Neural cell (in vitro differentiated cells): ENCODE measurements around the gene LARGE1. TPM values are rescaled to one million over a fixed set of nuclear protein-coding genes. Genes with fewer than 3 reads are reported as not detected.

Experiments
- H2AFZ ChIP-seq: fragments of 200-600, 300-800 bp; sonication (generic), shearing (Covaris generic); 2 replicates; pipeline ENCODE4 v1.6.0; 2014; ENCODE audit warnings: low read depth, mild to moderate bottlenecking, antibody characterized with exemption, low read length, moderate library complexity
- H3F3A ChIP-seq: fragments of 200-600 bp; shearing (Covaris generic); 2 replicates; pipeline ENCODE4 v1.6.1; 2016; ENCODE audit warnings: mild to moderate bottlenecking, moderate library complexity, mixed read lengths, antibody characterized with exemption, low read length; ENCODE audit not compliant: insufficient read depth, poor library complexity, severe bottlenecking
- H3K27ac ChIP-seq: fragments of 200-600, 300-800 bp; sonication (generic), shearing (Covaris generic); 2 replicates; pipeline ENCODE4 v1.5.1; 2014; ENCODE audit warnings: mild to moderate bottlenecking, low read length, moderate library complexity
- H3K27me3 ChIP-seq: fragments of 300-800, 200-600 bp; sonication (generic), shearing (Covaris generic); 2 replicates; pipeline ENCODE4 v1.6.0; 2014; ENCODE audit warnings: mild to moderate bottlenecking, low read depth, low read length, moderate library complexity; ENCODE audit not compliant: insufficient read depth
- H3K36me3 ChIP-seq: fragments of 300-800, 200-600 bp; sonication (generic), shearing (Covaris generic); 2 replicates; pipeline ENCODE4 v1.5.1; 2014; ENCODE audit warnings: mild to moderate bottlenecking, antibody characterized with exemption, low read length, moderate library complexity; ENCODE audit not compliant: insufficient read depth
- H3K4me2 ChIP-seq: fragments of 300-800, 200-600 bp; sonication (generic), shearing (Covaris generic); 2 replicates; pipeline ENCODE4 v1.6.0; 2014; ENCODE audit warnings: mild to moderate bottlenecking, low read length
- H3K4me3 ChIP-seq: fragments of 300-800, 200-600 bp; sonication (generic), shearing (Covaris generic); 2 replicates; pipeline ENCODE4 v1.5.1; 2014; ENCODE audit warnings: mild to moderate bottlenecking, low read length, moderate library complexity
- H3K79me2 ChIP-seq: fragments of 200-600 bp; shearing (Covaris generic); replicated peaks from 2 replicates; pipeline ENCODE4 v1.6.0; 2014; ENCODE audit warnings: mild to moderate bottlenecking, low read length, moderate library complexity; ENCODE audit not compliant: insufficient read depth
- H3K9ac ChIP-seq: fragments of 300-800, 200-600 bp; sonication (generic), shearing (Covaris generic); 2 replicates; pipeline ENCODE4 v1.6.1; 2016; ENCODE audit warnings: mild to moderate bottlenecking, low read length, mixed read lengths
- H3K9me2 ChIP-seq: fragments of 200-600 bp; shearing (Covaris generic); 2 replicates; pipeline ENCODE4 v1.6.1; 2016; ENCODE audit warnings: mild to moderate bottlenecking, low read length, mixed read lengths; ENCODE audit not compliant: insufficient read depth
- H3K9me3 ChIP-seq: fragments of 200-600, 300-800 bp; sonication (generic), shearing (Covaris generic); 2 replicates; pipeline ENCODE4 v1.6.1; 2016; ENCODE audit warnings: mild to moderate bottlenecking, mixed run types, low read length, moderate library complexity, mixed read lengths
- H4K20me1 ChIP-seq: fragments of 200-600 bp; shearing (Covaris generic); 2 replicates; pipeline ENCODE4 v1.6.1; 2016; ENCODE audit warnings: mild to moderate bottlenecking, mixed run types; ENCODE audit not compliant: insufficient read depth
- EP300 ChIP-seq: fragments of 450-650 bp; conservative IDR thresholded peaks from 2 replicates; pipeline ENCODE4 v1.6.1; 2014; ENCODE audit warnings: antibody characterized with exemption, mild to moderate bottlenecking, moderate library complexity; ENCODE audit not compliant: poor library complexity, severe bottlenecking
- EZH2 ChIP-seq: fragments of 200-600, 300-800 bp; shearing (Covaris generic), sonication (generic); IDR thresholded peaks from 2 replicates; pipeline ENCODE4 v1.6.1; 2014; ENCODE audit warnings: antibody characterized with exemption, low read length, borderline replicate concordance, mild to moderate bottlenecking; ENCODE audit not compliant: insufficient read depth, poor library complexity, severe bottlenecking
- MXI1 ChIP-seq: fragments of 450-650 bp; conservative IDR thresholded peaks from 2 replicates; pipeline ENCODE4 v1.6.1; 2014; ENCODE audit warnings: antibody characterized with exemption, mild to moderate bottlenecking; ENCODE audit not compliant: poor library complexity, severe bottlenecking
- POLR2AphosphoS5 ChIP-seq: IDR thresholded peaks from 2 replicates; pipeline ENCODE4 v1.6.1; 2012
- RAD21 ChIP-seq: fragments of 450-650 bp; conservative IDR thresholded peaks from 2 replicates; pipeline ENCODE4 v1.6.1; 2014; ENCODE audit warnings: antibody characterized with exemption, mild to moderate bottlenecking, moderate library complexity
- SMC3 ChIP-seq: fragments of 450-650 bp; conservative IDR thresholded peaks from 2 replicates; pipeline ENCODE4 v1.6.1; 2014; ENCODE audit warnings: antibody characterized with exemption, mild to moderate bottlenecking, moderate library complexity; ENCODE audit not compliant: poor library complexity
- TAF1 ChIP-seq: IDR thresholded peaks from 2 replicates; pipeline ENCODE4 v1.6.1; 2012; ENCODE audit warnings: low read depth
- polyA plus RNA-seq: library from polyadenylated mRNA; depleted of rRNA; stranded (reverse); fragments of >200 nt; gene quantifications from 2 replicates; pipeline ENCODE4 v1.2.3, GENCODE V29; 2014
- TF ChIP-seq, protein P1 (sequence below): fragments of 450-650 bp; IDR thresholded peaks from 2 replicates; pipeline ENCODE4 v1.5.1; 2014; ENCODE audit warnings: antibody characterized with exemption, mild to moderate bottlenecking, moderate library complexity; ENCODE audit not compliant: poor library complexity, severe bottlenecking
- TF ChIP-seq, protein P2 (sequence below): IDR thresholded peaks from 2 replicates; pipeline ENCODE4 v1.6.1; 2012; ENCODE audit warnings: borderline replicate concordance

LARGE1 gene
- polyA plus RNA-seq, 1 donor from 2014 or later, result 27.5 TPM

DNA sequence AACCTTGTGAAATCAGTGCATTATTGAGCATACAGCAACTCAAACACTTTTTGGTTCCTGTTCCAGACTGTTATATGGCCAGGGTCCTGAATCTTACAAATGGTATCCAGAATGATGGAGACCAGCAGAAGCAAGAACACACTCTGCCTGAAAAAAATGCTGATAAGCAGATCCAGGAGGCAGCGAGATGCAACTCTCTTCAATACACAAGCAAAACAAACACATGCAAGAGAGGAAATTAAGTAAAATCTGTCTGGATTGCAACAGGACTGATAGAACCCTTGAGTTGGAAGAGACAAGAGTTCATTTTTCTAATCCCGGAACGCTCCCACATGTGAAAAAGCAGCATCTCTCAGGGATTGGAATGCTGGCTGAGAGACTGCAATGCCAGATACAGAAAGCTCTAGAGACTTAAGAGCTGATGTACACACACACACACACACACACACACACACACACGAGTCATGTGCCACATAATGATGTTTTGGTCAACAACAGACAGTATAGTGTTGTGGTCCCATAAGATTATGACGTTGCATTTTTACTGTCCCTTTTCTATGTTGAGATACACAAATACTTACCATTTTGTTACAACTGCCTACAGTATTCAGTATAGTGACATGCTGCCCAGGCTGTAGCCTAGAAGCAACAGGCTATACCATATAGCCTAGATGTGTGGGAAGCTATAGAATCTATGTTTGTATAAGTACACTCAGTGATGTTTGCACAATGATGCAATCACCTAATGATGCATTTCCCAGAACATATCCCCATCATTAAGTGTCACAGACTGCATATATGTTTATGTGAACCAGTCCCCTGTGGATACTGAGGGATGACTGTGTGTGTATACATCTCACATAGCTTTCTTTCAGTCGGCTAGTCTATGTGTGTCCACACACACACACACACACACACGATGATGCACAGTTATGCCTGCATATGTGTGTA is 406.6 kb downstream of the LARGE1 start:
- no peak for TF ChIP-seq POLR2AphosphoS5
- Histone ChIP-seq H2AFZ (no peak overlapping the region), H3K36me3 (no peaks in the 10 kb centered on the region), H4K20me1 (no peaks in the 10 kb centered on the region), H3F3A (no peaks in the 10 kb centered on the region), H3K9me2 (no peaks in the 10 kb centered on the region), H3K9me3 (no peaks in the 10 kb centered on the region), H3K79me2 (no peaks in the 10 kb centered on the region), H3K9ac (no peak overlapping the region), H3K4me3 (no peak overlapping the region), H3K27ac (no peak overlapping the region), H3K27me3 (no peaks in the 10 kb centered on the region), H3K4me2 (no peak overlapping the region)

DNA sequence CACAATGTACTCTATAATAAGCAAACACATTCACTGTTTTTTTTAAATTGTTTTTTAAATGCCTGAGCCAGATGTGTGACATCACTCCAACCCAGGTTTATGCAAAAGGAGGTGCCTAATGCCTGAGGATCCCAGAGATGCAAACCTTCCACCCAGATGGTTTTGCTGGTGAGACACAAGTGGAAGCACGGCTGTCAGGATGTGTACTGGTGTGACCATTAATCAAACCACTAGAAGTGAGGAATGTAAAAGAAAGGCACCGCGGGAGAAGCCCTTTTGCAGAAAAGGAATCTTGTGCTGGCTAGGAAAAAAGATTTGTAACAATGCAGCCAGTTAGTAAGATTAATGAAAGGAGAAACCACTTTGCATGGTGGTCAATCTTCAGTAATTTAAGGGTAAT is 407.4 kb downstream of the LARGE1 start:
- H3K4me3 ChIP-seq, result no peak overlapping the region
- no peak overlapping the region for H3K9ac ChIP-seq
- no peak overlapping the region for H2AFZ ChIP-seq
- H3K9me2 ChIP-seq, result no peaks in the 10 kb centered on the region
- H3K27me3 ChIP-seq, result no peaks in the 10 kb centered on the region
- TF ChIP-seq EP300 (no peak), SMC3 (no peak), TAF1 (no peak), RAD21 (no peak), EZH2 (no peak), MXI1 (no peak), POLR2AphosphoS5 (no peak)
- TF ChIP-seq, protein P1, sequence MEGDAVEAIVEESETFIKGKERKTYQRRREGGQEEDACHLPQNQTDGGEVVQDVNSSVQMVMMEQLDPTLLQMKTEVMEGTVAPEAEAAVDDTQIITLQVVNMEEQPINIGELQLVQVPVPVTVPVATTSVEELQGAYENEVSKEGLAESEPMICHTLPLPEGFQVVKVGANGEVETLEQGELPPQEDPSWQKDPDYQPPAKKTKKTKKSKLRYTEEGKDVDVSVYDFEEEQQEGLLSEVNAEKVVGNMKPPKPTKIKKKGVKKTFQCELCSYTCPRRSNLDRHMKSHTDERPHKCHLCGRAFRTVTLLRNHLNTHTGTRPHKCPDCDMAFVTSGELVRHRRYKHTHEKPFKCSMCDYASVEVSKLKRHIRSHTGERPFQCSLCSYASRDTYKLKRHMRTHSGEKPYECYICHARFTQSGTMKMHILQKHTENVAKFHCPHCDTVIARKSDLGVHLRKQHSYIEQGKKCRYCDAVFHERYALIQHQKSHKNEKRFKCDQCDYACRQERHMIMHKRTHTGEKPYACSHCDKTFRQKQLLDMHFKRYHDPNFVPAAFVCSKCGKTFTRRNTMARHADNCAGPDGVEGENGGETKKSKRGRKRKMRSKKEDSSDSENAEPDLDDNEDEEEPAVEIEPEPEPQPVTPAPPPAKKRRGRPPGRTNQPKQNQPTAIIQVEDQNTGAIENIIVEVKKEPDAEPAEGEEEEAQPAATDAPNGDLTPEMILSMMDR, result no peak
- TF ChIP-seq, protein P2, sequence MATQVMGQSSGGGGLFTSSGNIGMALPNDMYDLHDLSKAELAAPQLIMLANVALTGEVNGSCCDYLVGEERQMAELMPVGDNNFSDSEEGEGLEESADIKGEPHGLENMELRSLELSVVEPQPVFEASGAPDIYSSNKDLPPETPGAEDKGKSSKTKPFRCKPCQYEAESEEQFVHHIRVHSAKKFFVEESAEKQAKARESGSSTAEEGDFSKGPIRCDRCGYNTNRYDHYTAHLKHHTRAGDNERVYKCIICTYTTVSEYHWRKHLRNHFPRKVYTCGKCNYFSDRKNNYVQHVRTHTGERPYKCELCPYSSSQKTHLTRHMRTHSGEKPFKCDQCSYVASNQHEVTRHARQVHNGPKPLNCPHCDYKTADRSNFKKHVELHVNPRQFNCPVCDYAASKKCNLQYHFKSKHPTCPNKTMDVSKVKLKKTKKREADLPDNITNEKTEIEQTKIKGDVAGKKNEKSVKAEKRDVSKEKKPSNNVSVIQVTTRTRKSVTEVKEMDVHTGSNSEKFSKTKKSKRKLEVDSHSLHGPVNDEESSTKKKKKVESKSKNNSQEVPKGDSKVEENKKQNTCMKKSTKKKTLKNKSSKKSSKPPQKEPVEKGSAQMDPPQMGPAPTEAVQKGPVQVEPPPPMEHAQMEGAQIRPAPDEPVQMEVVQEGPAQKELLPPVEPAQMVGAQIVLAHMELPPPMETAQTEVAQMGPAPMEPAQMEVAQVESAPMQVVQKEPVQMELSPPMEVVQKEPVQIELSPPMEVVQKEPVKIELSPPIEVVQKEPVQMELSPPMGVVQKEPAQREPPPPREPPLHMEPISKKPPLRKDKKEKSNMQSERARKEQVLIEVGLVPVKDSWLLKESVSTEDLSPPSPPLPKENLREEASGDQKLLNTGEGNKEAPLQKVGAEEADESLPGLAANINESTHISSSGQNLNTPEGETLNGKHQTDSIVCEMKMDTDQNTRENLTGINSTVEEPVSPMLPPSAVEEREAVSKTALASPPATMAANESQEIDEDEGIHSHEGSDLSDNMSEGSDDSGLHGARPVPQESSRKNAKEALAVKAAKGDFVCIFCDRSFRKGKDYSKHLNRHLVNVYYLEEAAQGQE, result no peak
- no peaks in the 10 kb centered on the region for H4K20me1 ChIP-seq
- H3K4me2 ChIP-seq, result no peak overlapping the region
- H3K9me3 ChIP-seq, result no peaks in the 10 kb centered on the region
- no peaks in the 10 kb centered on the region for H3K79me2 ChIP-seq
- no peak overlapping the region for H3K27ac ChIP-seq
- no peaks in the 10 kb centered on the region for H3K36me3 ChIP-seq
- H3F3A ChIP-seq, result no peaks in the 10 kb centered on the region
